HG03097 (cell line): ENCODE measurements around the gene ICA1L.

ENCODE experiments used
- ATAC-seq: cut with Tn5 transposase; IDR thresholded peaks from one replicate; pipeline ENCODE4 v1.9.1; 2021; ENCODE audit not compliant: unreplicated experiment, low FRiP score

The ICA1L gene

GRCh38 chr2:202750763-202751427 is 120.7 kb downstream of the ICA1L start:
- ATAC-seq = no peak

- no peak for ATAC-seq
These were observed 122.1 kb downstream of the ICA1L start for GRCh38 chr2:202749477-202749876.

GRCh38 chr2:202743613-202744012 is 128.0 kb downstream of the ICA1L start:
- ATAC-seq = no peak

- ATAC-seq = no peak
These were observed 134.7 kb downstream of the ICA1L start for GRCh38 chr2:202736826-202737225.

GRCh38 chr2:202726070-202726469 is 145.5 kb downstream of the ICA1L start:
- ATAC-seq = no peak

GRCh38 chr2:202723746-202724145 is 147.8 kb downstream of the ICA1L start:
- ATAC-seq = no peak
